SK-N-MC (cell line): ENCODE results near the gene PBX1.

ENCODE experiments used
- EZH2 ChIP-seq: fragments of 200-600 bp; sonication (generic); IDR thresholded peaks from one replicate; pipeline ENCODE4 v1.6.1; 2017; ENCODE audit warnings: antibody characterized with exemption
- FOXP2 ChIP-seq: optimal IDR thresholded peaks from 2 replicates; pipeline ENCODE3; 2011; ENCODE audit warnings: mild to moderate bottlenecking, moderate library complexity; ENCODE audit not compliant: insufficient read depth; ENCODE audit errors: extremely low read length, control extremely low read depth
- POLR2AphosphoS5 ChIP-seq: IDR thresholded peaks from 2 replicates; pipeline ENCODE4 v1.6.1; 2012; ENCODE audit warnings: mild to moderate bottlenecking, low read depth, low read length, borderline replicate concordance

DNA sequence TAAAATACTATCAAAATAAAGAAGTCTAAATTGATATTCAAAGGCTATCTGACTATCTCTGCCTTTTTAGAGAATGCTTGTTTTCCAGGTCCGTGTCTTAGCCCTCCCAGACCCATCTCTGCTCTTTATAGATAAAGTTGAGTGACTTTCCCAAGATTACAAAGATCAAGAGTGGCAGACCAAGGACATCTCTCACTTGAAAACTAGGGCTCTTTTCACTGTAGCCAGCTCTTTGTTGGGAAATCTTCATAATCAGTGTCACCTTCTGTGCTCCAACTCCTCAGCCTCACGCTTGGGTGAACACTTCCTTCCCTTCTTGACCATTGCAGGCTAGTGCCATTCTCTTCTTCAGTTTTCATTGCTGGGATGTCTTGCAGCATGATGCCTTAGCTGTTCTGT lies 211.1 kb downstream of the PBX1 start:
- TF ChIP-seq EZH2 (no peak), POLR2AphosphoS5 (no peak), FOXP2 (no peak)
